ENCODE data around the gene SLC6A3. TPM values are rescaled to one million over a fixed set of nuclear protein-coding genes. Genes with fewer than 3 reads are reported as not detected.

SLC6A3 gene
- total RNA-seq, 1 donor from 2014 or later = 0.16 TPM

- no peak for TF ChIP-seq CTCF (conservative IDR thresholded peaks at IDR 0.05)
- Mint-ChIP-seq H3K9me3 (peaks cover 12% of the 10 kb centered on the region), H3K27ac (ENCODE audit: unreplicated experiment) (no peak overlapping the region), H3K27me3 (ENCODE audit: low read depth) (peaks cover 10% of the 10 kb centered on the region), H3K4me3 (no peak overlapping the region), H3K4me1 (no peaks in the 10 kb centered on the region), H3K36me3 (ENCODE audit: low read depth) (no peaks in the 10 kb centered on the region)
- no peak for DNase-seq (ENCODE audit: low read depth, low spot score)
These were observed 29.4 kb downstream of the SLC6A3 start for GRCh38 chr5:1415626-1416360.

- peaks cover 10% of the 10 kb centered on the region for H3K27me3 Mint-ChIP-seq (ENCODE audit: low read depth)
- DNase-seq (ENCODE audit: low read depth, low spot score) = no peak
- peaks cover 12% of the 10 kb centered on the region for H3K9me3 Mint-ChIP-seq
- H3K4me3 Mint-ChIP-seq = no peak overlapping the region
- no peak for TF ChIP-seq CTCF (conservative IDR thresholded peaks at IDR 0.05)
- no peaks in the 10 kb centered on the region for H3K36me3 Mint-ChIP-seq (ENCODE audit: low read depth)
- no peaks in the 10 kb centered on the region for H3K4me1 Mint-ChIP-seq
- no peak overlapping the region for H3K27ac Mint-ChIP-seq (ENCODE audit: unreplicated experiment)
These were observed 30.2 kb downstream of the SLC6A3 start for GRCh38 chr5:1415059-1415425.

- H3K9me3 Mint-ChIP-seq = peaks cover 12% of the 10 kb centered on the region
- peaks cover 10% of the 10 kb centered on the region for H3K27me3 Mint-ChIP-seq (ENCODE audit: low read depth)
- H3K4me3 Mint-ChIP-seq = no peak overlapping the region
- no peaks in the 10 kb centered on the region for H3K36me3 Mint-ChIP-seq (ENCODE audit: low read depth)
- H3K27ac Mint-ChIP-seq (ENCODE audit: unreplicated experiment) = no peak overlapping the region
- no peaks in the 10 kb centered on the region for H3K4me1 Mint-ChIP-seq
- DNase-seq (ENCODE audit: low read depth, low spot score) = no peak
- TF ChIP-seq CTCF (conservative IDR thresholded peaks at IDR 0.05) = no peak
These were observed 30.8 kb downstream of the SLC6A3 start for GRCh38 chr5:1414311-1415058.

- no peak for DNase-seq (ENCODE audit: low read depth, low spot score)
- no peak overlapping the region for H3K27ac Mint-ChIP-seq (ENCODE audit: unreplicated experiment)
- H3K4me3 Mint-ChIP-seq = no peak overlapping the region
- H3K9me3 Mint-ChIP-seq = peaks cover 7% of the 10 kb centered on the region
- peaks cover 12% of the 10 kb centered on the region for H3K27me3 Mint-ChIP-seq (ENCODE audit: low read depth)
- no peak for TF ChIP-seq CTCF (conservative IDR thresholded peaks at IDR 0.05)
- H3K36me3 Mint-ChIP-seq (ENCODE audit: low read depth) = no peaks in the 10 kb centered on the region
- no peaks in the 10 kb centered on the region for H3K4me1 Mint-ChIP-seq
These were observed 31.5 kb downstream of the SLC6A3 start for GRCh38 chr5:1413611-1414241.

- TF ChIP-seq CTCF (conservative IDR thresholded peaks at IDR 0.05) = no peak
- DNase-seq (ENCODE audit: low read depth, low spot score) = no peak
- no peaks in the 10 kb centered on the region for H3K4me1 Mint-ChIP-seq
- no peak overlapping the region for H3K4me3 Mint-ChIP-seq
- H3K27me3 Mint-ChIP-seq (ENCODE audit: low read depth) = peaks cover 13% of the 10 kb centered on the region
- H3K27ac Mint-ChIP-seq (ENCODE audit: unreplicated experiment) = no peak overlapping the region
- H3K36me3 Mint-ChIP-seq (ENCODE audit: low read depth) = no peaks in the 10 kb centered on the region
- H3K9me3 Mint-ChIP-seq = peaks cover 1% of the 10 kb centered on the region
These were observed 32.0 kb downstream of the SLC6A3 start for GRCh38 chr5:1413211-1413610.
